Endothelial cell of umbilical vein (primary cell): ENCODE results near the gene TIMM9. TPM values are rescaled to one million over a fixed set of nuclear protein-coding genes. Genes with fewer than 3 reads are reported as not detected.

Experiments used
- BruUV-seq: library from RNA; stranded (reverse); fragments of 400-500 nt; replicated peaks from 2 replicates; lab custom pipeline; 2021; lab: Mats Ljungman, UMichigan
- CTCF ChIA-PET: fragments of 300-600, 350-600 bp; sonication (Branson Sonifier 250); formaldehyde crosslinking; loops from one replicate; lab custom pipeline; 2021; ENCODE audit warnings: antibody characterized with exemption, inconsistent platforms; lab: Charles Lee
- POLR2A ChIA-PET: fragments of 300-600, 350-600 bp; sonication (Branson Sonifier 250); formaldehyde crosslinking; loops from one replicate; lab custom pipeline; 2021; ENCODE audit warnings: antibody characterized with exemption, inconsistent platforms; lab: Charles Lee
- DNase-seq: peaks from one replicate; pipeline ENCODE4 v3.0.0-alpha.2; 2011; ENCODE audit warnings: low read depth, low spot score
- FAIRE-seq: peaks from 2 replicates; lab custom pipeline; 2011; peaks lifted over from hg19 to GRCh38; lab: Jason Lieb, UNC
- H2AFZ ChIP-seq: 2 replicates; pipeline ENCODE4 v1.6.0; 2012; ENCODE audit warnings: low read depth, low read length, control low read depth, inconsistent platforms
- H3K27ac ChIP-seq: 2 replicates; pipeline ENCODE4 v1.5.1; 2011; ENCODE audit warnings: low read depth, mild to moderate bottlenecking, control low read depth, low read length, moderate library complexity; ENCODE audit not compliant: insufficient read depth
- H3K27me3 ChIP-seq, 2 experiments: 2 replicates each; pipeline versions ENCODE4 v1.6.0 to v1.6.1; 2011; ENCODE audit warnings: low read length in 2 of 2, mixed read lengths in 1 of 2; ENCODE audit not compliant: control insufficient read depth in 2 of 2, insufficient read depth in 2 of 2
- H3K36me3 ChIP-seq, 2 experiments: 2 replicates in 1 of 2; 3 replicates in 1 of 2; pipeline ENCODE4 v1.5.1; 2011; ENCODE audit warnings: low read length in 2 of 2, mild to moderate bottlenecking in 1 of 2, moderate library complexity in 1 of 2; ENCODE audit not compliant: control insufficient read depth in 2 of 2, insufficient read depth in 2 of 2; ENCODE audit errors: extremely low read depth in 1 of 2
- H3K4me1 ChIP-seq: 3 replicates; pipeline ENCODE4 v1.5.1; 2011; ENCODE audit warnings: mild to moderate bottlenecking, low read length; ENCODE audit not compliant: control insufficient read depth, insufficient read depth; ENCODE audit errors: extremely low read depth
- H3K4me2 ChIP-seq: 2 replicates; pipeline ENCODE4 v1.6.1; 2011; ENCODE audit warnings: low read length, control low read depth, mixed read lengths; ENCODE audit not compliant: insufficient read depth
- H3K4me3 ChIP-seq, 3 experiments: fragments of 200-600 bp in 1 of 3; sonication (generic), shearing (Covaris generic) in 1 of 3; replicated peaks in 1 of 3; 2 replicates each; pipeline ENCODE4 v1.5.1; 2011 to 2016; ENCODE audit warnings: control low read depth in 3 of 3, low read length in 3 of 3, mild to moderate bottlenecking in 2 of 3, inconsistent platforms in 1 of 3, low read depth in 1 of 3, moderate library complexity in 1 of 3; ENCODE audit not compliant: insufficient read depth in 1 of 3
- H3K79me2 ChIP-seq: 2 replicates; pipeline ENCODE4 v1.6.0; 2012; ENCODE audit warnings: low read length, inconsistent platforms; ENCODE audit not compliant: control insufficient read depth, insufficient read depth
- H3K9ac ChIP-seq: replicated peaks from 2 replicates; pipeline ENCODE3; 2011; ENCODE audit warnings: low read length, control low read depth; ENCODE audit not compliant: insufficient read depth; ENCODE audit errors: extremely low read depth
- H3K9me1 ChIP-seq: replicated peaks from 3 replicates; pipeline ENCODE4 v1.6.0; 2011; ENCODE audit warnings: mild to moderate bottlenecking, low read length; ENCODE audit not compliant: control insufficient read depth, insufficient read depth; ENCODE audit errors: extremely low read depth
- H3K9me3 ChIP-seq: replicated peaks from 2 replicates; pipeline ENCODE4 v1.5.1; 2012; ENCODE audit warnings: low read length, inconsistent platforms; ENCODE audit not compliant: control insufficient read depth, insufficient read depth
- H4K20me1 ChIP-seq: replicated peaks from 2 replicates; pipeline ENCODE3; 2011; ENCODE audit warnings: mild to moderate bottlenecking, low read length; ENCODE audit not compliant: control insufficient read depth, insufficient read depth; ENCODE audit errors: extremely low read depth
- CTCF ChIP-seq, 2 donors: IDR thresholded peaks; 1 replicate in 1 of 2; 2 replicates in 1 of 2; pipeline ENCODE4 v1.5.1; 2011; ENCODE audit warnings: low read length in 2 of 2, mild to moderate bottlenecking in 2 of 2, moderate library complexity in 2 of 2, control low read depth in 1 of 2, inconsistent platforms in 1 of 2, low read depth in 1 of 2; ENCODE audit not compliant: insufficient read depth in 1 of 2; ENCODE audit errors: extremely low read depth in 1 of 2
- GATA2 ChIP-seq: IDR thresholded peaks from 2 replicates; pipeline ENCODE4 v1.7.0; 2011; ENCODE audit warnings: low read depth, mild to moderate bottlenecking, moderate library complexity, mixed read lengths, low read length; ENCODE audit not compliant: insufficient read length, insufficient read depth
- POLR2A ChIP-seq: IDR thresholded peaks from 2 replicates; pipeline ENCODE4 v1.6.1; 2012; ENCODE audit warnings: low read depth, mild to moderate bottlenecking, control low read depth, low read length
- dilution Hi-C: fragments of 300-500 bp; cut with MboI; formaldehyde crosslinking; loops from one replicate; pipeline ENCODE4 v1.15.0; 2019; ENCODE audit warnings: low sequenced_read_pairs; ENCODE audit not compliant: extremely low pct_ligation_motif_present
- intact Hi-C: fragments of 100-400 bp; cut with micrococcal nuclease; formaldehyde crosslinking; loops from one replicate; pipeline ENCODE4 v1.10.0; 2022
- polyA plus RNA-seq, 4 experiments: library from polyadenylated mRNA; depleted of rRNA in 3 of 4; stranded (reverse) in 3 of 4; unstranded in 1 of 4; fragments of >200 nt; gene quantifications; 2 replicates each; pipeline versions ENCODE4 v1.2.1 to v1.2.3, GENCODE V29; 2011 to 2012; ENCODE audit warnings: missing spikeins in 1 of 4
- total RNA-seq: library from RNA; stranded (reverse); gene quantifications from 2 replicates; pipeline ENCODE4 v1.2.3, GENCODE V29; 2021

The TIMM9 gene
- total and polyA plus RNA-seq, 2 donors (not counting 3 experiments of a cell fraction or from before 2014, with no cell fraction given), result 20.2 to 38.0 TPM

GRCh38 chr14:58467575-58467974, 40.2 kb upstream of the TIMM9 start:
- no peak for TF ChIP-seq GATA2
- Histone ChIP-seq H3K27me3 (no peaks in the 10 kb centered on the region), H3K4me2 (no peak overlapping the region), H3K9ac (no peak overlapping the region), H3K79me2 (no peaks in the 10 kb centered on the region), H3K9me1 (no peaks in the 10 kb centered on the region), H3K9me3 (no peaks in the 10 kb centered on the region), H3K36me3 (peaks cover 6 to 9% of the 10 kb centered on the region in 2 experiments), H3K4me1 (no peaks in the 10 kb centered on the region), H2AFZ (no peak overlapping the region), H3K27ac (no peak overlapping the region), H3K4me3 (no peak overlapping the region), H4K20me1 (no peaks in the 10 kb centered on the region)
- FAIRE-seq, result no peak
- intact Hi-C loops (no loop called here), dilution Hi-C loops (no loop called here)
- BruUV-seq, result no TSS peak
- DNase-seq, result no peak
- CTCF ChIA-PET, result no interaction called here
- POLR2A ChIA-PET, result no interaction called here

- Histone ChIP-seq H3K36me3 (peaks cover 6 to 10% of the 10 kb centered on the region in 2 experiments), H2AFZ (no peak overlapping the region), H3K9ac (no peak overlapping the region), H3K27me3 (no peaks in the 10 kb centered on the region), H3K9me3 (no peaks in the 10 kb centered on the region), H3K4me1 (no peaks in the 10 kb centered on the region), H4K20me1 (no peaks in the 10 kb centered on the region), H3K9me1 (no peaks in the 10 kb centered on the region), H3K27ac (no peak overlapping the region), H3K79me2 (no peaks in the 10 kb centered on the region), H3K4me3 (no peak overlapping the region), H3K4me2 (no peak overlapping the region)
- CTCF ChIA-PET, result no interaction called here
- BruUV-seq, result no TSS peak
- POLR2A ChIA-PET, result no interaction called here
- intact Hi-C loops (no loop called here), dilution Hi-C loops (no loop called here)
- no peak for TF ChIP-seq CTCF (IDR thresholded peaks at IDR 0.05; ENCODE audit: extremely low read depth in 1 of 2, insufficient read depth in 1 of 2, low read depth in 1 of 2, low read length in 2 of 2)
- no peak for TF ChIP-seq POLR2A
- TF ChIP-seq GATA2, result no peak
- FAIRE-seq (no peak), DNase-seq (no peak)
Measured at GRCh38 chr14:58466459-58466858, 39.1 kb upstream of the TIMM9 start.
